ENCODE measurements around the gene EIF4B. TPM values are rescaled to one million over a fixed set of nuclear protein-coding genes. Genes with fewer than 3 reads are reported as not detected.

EIF4B gene
- total and polyA plus RNA-seq, 2 of the 13 experiments (the other 11 are each of a cell fraction or from before 2014, with no cell fraction given), result 416 to 548 TPM

GRCh38 chr12:52992699-52993557, 13.3 kb upstream of the EIF4B start (continued):
- TF ChIP-seq PBX3 (CRISPR knock-in tag; IDR thresholded peaks at IDR 0.05; ENCODE audit: borderline replicate concordance) (no peak), ATF7-NPFF (CRISPR knock-in tag; IDR thresholded peaks at IDR 0.05; ENCODE audit: low read depth) (no peak), GRHL1 (CRISPR knock-in tag; conservative IDR thresholded peaks at IDR 0.05) (no peak), ZHX1 (CRISPR knock-in tag; IDR thresholded peaks at IDR 0.05; ENCODE audit: low read depth) (0 out of 2 replicates have a peak, but pooled peaks have one; percentile 71), PRDM15 (CRISPR knock-in tag; IDR thresholded peaks at IDR 0.05) (0 out of 2 replicates have a peak, but pooled peaks have one; percentile 19), SNAPC4 (CRISPR knock-in tag; IDR thresholded peaks at IDR 0.05) (0 out of 2 replicates have a peak, but pooled peaks have one; percentile 38), SP2 (CRISPR knock-in tag; IDR thresholded peaks at IDR 0.05) (no peak), CEBPG (CRISPR knock-in tag; IDR thresholded peaks at IDR 0.05) (peak; percentile 6; the same call in 1 of the 2 replicates)
